Left cardiac atrium (tissue), 4 donors: ENCODE data around the gene ABLIM3. TPM values are rescaled to one million over a fixed set of nuclear protein-coding genes. Genes with fewer than 3 reads are reported as not detected.

Experiments used
- ATAC-seq, 2 donors: fragments of 200-7000 bp; cut with Tn5 transposase; one replicate each; pipeline ENCODE4 v1.9.1; 2020; ENCODE audit warnings: mild to moderate bottlenecking in 2 of 2, moderate library complexity in 2 of 2
- DNase-seq: peaks from one replicate; pipeline ENCODE4 v3.0.0-alpha.2; 2020
- intact Hi-C, 2 donors: fragments of 100-400 bp; cut with DNase I; formaldehyde crosslinking; loops; one replicate each; pipeline versions ENCODE4 v1.14.1 to v1.15.1; 2022 to 2023
- total RNA-seq, 2 donors: library from RNA; stranded (reverse); fragmentation: NEBNext Ultra II Directional; extraction: Animal tissue kit (Norgen Biotek cat#: 25700); gene quantifications; one replicate each; pipeline ENCODE4 v1.2.1, GENCODE V29; 2021
- donor health status: DM: no; HTN: yes; CAD: no.
- donor health status: DM: no; HTN: yes; CAD: no; lungs with severe emphysema.
- donor health status: DM: yes; HTN: yes; CAD: no.
- donor health status: Dilated cardiomyopathy.

Gene ABLIM3
- total RNA-seq, 2 donors from 2014 or later, result 106 to 129 TPM

DNA sequence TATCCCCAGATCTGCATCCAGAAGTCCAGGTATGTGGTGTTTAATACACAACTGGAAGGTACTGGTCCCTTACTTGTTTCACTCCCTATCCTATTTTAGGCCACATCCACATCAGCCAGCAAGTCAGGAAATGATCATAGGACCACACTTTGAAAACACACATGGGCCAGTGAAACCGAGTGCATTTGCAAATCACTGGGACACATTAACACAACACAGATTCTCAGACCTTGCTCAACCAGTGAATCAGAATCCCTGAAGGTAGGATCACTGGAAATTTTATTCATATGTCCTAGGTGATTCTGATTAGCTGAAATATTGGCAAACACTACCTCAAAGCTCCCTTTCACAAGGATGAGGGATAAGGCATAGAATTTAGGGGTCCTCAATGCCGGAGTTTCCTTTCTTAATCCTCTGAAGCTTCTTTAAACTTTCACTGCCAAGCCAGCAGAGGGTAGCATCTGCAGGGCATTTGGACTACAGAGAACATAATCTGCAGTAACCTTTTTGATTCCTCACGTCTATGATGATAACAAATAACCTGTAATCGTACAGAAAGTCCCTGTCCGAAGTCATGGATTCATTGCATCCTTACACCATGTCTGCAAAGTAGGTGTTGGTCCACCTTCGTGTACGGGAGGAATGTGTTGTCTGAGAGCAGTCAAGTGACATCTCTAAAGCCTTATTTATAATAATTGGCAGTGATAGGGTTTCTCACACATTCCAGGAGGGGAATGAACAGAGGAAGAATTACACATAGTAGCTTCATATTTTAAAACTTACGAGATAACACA lies 11.0 kb upstream of the ABLIM3 start:
- DNase-seq (no peak), ATAC-seq (peak in 1 of 2 donors; percentile 54)
- intact Hi-C loops, result no loop called here

DNA sequence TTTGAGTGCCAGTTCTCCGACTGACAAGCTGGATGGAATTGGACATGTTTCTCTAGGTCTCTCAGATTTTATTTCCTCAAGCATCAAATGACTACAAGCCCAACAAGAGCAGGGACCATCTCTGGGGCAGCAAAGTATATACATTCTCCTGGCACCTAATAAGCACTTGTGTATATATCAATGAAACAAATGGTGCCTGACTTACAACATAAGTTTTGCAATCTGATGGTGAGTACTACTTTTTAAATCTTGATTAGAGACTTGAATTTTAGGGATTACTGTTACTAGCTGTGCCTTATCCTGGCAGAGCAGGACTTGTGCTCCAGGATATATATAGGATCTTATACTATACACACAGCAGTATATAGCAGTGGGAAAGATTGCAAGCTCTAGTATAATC lies 8.8 kb upstream of the ABLIM3 start:
- no peak for DNase-seq
- ATAC-seq, result no peak
- intact Hi-C loops, result no loop called here

DNA sequence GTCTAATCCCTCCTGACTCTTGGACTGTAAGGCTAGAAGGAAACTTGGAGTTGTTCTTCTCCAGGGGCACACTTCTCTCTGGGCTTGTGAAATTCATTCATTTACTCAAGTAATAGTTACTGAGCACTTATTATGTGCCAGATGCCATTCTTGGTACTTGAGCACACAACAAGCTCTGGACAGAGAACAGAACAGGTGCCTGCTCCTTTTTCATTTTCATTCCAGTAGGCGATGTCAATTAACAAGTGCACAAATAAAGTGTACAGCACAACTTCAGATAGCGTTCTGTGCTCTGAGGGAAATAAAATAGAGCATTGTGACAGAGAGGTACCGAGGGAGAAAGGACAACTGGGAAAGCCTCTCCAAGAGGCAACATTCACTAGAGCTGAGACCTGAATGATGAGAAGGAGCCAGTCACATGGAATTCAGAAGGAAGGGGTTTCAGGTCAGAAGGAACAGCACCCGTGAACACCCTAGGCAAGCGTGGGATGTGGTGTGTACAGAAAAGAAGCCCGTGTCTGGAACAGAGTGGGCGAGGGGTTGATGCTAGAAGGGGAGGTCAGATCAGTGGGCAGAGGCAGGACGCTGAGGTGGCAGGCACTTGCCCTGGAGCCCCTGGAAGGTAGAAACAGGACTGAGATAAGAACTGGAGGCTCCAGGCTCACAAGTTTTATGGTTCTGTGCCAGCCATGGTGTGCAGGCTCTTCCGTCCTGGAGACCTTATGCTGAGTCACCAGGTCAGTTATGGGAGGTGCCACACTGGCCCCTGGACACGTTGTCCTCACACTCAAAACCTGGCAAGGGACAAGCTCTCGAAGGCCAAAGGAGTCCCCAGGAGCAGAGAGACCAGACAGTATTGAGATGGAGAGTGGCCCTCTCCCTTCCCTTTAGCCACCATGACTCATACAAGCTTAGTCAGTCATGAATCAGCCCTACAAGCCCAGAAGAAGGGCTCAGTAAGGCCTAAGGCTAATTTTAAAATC lies 7.2 kb upstream of the ABLIM3 start:
- ATAC-seq, result peak; percentile 77 to 96
- intact Hi-C loops, result no loop called here

DNA sequence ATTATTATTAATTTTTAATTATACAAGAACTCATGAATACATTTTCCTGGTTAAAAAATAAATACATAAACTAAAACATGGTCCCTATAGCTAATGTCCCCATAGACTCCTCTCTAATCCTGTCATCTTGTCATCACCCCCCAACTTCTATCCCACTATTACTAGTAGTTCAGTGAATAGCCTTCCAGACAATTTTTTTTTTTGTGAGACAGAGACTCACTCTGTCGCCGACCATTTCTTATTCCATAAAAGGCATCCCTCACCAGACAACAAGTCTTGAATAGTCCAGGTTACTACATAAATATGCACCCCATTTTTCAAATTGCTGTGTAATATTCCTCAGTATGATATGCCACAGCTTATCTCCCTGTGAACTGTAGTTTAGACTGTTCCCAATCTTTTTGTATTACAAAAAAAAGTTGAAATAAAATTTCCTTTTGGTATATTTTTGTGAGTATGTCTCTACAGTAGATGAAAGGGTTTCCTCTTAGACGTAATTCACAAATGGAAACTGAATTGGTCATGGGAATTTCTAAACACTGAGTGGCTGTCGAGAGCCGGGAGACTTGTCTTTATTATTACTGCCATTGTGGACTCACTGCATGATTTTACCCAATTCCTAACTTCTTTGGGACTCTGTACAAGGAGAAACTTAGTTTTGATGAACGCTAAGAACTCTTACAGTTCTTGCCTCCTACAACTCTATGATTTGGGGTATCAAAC lies 6.4 kb upstream of the ABLIM3 start:
- ATAC-seq (peak in 1 of 2 donors; percentile 11), DNase-seq (no peak)
- intact Hi-C loops, result no loop called here

More for the DNA sequence above, 7.2 kb upstream of the ABLIM3 start:
- peak; percentile 86 for DNase-seq

DNA sequence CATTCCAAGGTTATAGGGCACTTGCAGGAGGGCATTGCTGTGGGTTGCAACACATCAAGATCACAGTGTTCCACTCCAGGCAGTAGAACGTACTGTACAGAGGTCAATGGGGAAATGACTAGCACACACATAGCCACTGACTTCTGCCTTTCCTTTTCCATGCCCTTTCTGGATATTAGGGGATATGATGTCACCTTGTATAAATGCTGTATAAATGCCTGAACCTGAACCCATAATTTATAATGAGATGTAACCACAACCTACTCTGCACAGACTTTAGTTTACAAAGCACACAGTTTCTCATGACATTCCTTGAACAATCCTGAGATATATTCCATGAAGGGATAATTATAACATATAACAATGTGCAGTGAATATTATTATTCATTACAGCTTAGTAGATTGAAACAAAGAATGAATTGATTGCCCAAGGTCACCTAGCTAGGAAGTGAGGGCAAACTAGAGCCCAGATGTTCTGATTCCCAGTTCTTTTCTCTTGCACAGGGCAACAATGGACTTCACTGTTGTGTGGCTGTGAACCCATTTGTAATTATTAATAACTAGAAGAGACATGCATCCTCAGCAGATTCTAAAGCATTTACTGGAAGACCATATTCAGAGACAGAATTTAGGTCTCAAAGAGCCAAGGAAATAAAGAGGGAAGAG lies 5.6 kb upstream of the ABLIM3 start:
- ATAC-seq (peak; percentile 53 to 58), DNase-seq (no peak)
- intact Hi-C loops, result no loop called here

DNA sequence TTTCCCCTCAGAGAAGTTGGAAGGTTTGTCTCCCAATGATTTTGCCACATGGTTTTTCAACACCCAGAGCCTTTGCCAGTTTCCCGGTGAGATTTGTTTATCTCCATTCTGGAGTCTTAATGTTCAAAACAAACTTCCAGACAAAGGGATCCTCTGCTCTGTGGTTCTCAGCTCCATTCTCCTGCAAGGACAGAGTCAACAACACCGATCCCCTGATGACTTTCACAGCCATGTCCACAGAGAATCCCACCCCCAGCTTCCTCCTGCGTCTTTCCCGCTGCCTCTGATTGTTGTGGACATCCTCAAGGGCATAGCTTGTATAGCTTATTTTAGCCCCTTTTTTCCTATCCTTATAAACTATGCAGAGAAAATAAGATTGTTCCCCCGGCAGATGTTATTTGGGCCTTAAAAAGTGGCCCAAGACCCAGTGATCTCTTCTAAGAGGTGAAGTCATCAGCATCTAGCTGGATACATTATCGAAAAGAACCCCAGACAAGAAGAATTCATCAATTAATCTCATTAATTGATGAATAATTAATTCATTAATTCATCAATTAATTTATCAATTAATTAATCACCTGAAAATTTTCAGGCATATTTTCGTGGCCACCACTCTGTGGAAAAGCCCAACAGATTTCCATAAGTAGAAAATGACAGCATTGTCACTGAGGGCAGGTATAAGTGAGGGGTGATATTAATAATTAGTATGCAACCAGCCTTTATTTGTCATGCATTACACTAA lies 2.9 kb upstream of the ABLIM3 start:
- ATAC-seq (no peak), DNase-seq (no peak)
- intact Hi-C loops, result no loop called here

DNA sequence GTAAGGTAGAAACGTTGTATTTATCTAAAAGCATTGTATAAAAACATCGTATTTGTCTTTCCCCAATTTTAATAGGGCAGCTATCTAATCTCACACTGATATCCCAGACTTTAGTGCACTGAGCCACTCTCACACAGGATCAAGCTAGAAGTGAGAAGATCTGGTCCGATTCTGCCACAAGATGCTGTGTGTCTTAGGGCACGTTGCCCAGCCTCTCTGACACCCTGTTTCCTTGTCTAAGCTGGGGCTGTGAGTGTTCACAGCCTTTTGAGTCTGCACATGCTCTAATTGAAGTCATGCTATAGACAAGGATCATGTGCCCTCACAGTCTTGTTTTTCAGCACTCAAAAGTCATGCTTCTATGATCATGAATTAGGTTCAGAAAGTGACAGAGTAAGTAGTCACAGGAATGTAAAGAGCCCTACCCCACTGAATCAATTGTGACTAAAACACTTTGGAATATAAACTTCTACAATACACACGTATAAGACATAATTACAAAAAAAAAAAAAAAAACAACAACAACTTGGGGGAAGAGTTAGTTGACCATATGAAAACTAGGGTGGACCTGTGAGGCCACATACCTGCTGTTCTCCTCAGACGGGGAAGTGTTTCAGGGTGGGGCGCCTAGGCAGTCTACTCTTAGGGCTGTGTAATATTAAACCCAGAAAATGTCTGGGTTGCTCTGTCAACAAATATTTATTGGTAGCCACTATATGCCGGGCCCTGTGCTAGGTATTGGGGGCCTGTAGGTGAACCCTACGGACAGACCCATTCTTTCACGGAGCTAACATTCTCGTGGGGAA lies 893 bp upstream of the ABLIM3 start:
- DNase-seq (no peak), ATAC-seq (no peak)
- intact Hi-C loops, result loop anchor here (2.0 to 10.0 kb wide), 4 partner anchors 37 to 424 kb away; no protein-coding TSS in a partner anchor

DNA sequence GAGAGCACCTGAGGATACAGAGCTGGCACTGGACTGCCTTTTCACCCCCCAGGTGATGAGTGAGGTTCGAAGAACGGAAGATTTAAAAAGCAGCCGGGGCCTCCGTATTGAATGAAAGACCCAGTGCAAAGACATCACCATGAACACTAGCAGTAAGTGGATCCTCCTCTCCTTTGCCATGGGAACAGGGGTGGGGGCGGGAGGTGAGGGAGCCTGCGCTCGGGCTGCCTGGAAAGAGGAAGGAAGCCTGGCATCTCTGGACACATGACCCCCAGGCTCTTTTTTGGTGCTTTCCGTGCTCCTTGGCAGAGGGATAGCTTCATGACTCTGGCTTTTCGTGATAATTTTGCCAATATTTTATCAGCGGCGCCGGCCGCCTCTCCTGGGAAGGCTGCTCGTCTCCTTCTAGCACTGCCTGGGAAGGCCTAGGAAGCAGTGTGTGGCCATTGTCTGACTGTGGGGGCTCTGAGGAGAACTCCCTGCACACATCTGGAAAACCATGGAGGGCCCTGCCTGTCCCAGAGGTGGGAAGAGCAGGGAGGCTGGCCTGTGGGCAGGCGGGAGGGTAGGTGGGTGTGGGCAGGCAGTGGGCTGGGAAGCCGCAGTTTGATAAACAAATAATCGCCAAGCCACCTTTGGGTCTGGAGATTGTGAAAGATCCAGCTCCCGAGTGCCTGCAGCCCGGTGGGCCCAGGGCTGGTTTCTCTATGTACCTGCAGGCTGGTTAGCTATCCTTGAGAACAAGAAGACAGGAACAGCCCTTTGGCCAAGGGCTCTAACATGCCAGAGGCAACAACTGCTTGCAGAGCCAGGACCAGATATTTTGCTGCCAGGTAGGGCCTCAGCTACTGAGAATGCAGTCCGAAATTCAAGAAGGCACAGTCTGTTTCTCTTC lies 911 bp downstream of the ABLIM3 start:
- intact Hi-C loops, result loop anchor here (2.0 to 10.0 kb wide), 4 partner anchors 35 to 423 kb away; no protein-coding TSS in a partner anchor
- peak; percentile 73 to 83 for ATAC-seq
- DNase-seq, result peak; percentile 73

DNA sequence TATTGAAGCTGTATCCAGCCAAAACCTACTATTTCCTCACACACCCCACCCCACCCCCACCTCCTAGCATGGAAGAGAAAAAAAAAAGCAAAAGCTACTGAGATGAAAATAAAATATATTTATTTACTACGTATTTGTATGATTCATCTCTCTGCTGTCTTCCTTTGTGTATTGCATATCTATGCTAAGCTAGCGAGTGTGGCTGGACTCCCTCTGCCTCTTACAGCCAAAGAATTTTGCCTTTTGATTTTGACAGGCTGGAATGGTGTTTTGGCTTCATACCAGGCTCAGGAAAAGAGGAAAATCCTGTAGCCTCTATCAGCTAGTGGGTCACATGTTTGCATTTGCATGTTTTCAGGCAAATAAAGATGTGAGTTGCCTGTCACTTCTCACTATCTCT lies 2.2 kb downstream of the ABLIM3 start:
- intact Hi-C loops, result loop anchor here (5.0 to 10.0 kb wide), 3 partner anchors 34 to 421 kb away; no protein-coding TSS in a partner anchor
- DNase-seq (peak; percentile 45), ATAC-seq (peak; percentile 39 to 64)

DNA sequence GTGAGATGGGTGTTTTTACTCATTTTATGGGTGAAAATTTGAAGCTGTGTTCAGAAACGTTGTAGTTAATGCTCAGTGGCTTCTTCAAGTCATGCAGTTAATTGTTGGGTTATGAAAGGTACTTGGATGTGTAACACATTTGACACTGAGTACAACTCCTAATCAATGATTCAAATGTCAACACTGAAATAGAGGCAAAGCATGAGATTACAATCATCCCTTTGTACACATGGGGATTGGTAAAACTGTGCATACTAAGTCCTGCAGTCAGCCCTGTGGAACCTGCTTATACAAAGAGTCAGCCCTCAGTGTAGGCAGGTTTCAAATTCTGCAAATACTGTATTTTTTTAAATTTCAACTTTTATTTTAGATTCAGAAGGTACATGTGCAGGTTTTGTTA lies 3.3 kb downstream of the ABLIM3 start:
- intact Hi-C loops, result loop anchor here (5.0 to 10.0 kb wide), 3 partner anchors 33 to 420 kb away; no protein-coding TSS in a partner anchor
- DNase-seq (no peak), ATAC-seq (no peak)

DNA sequence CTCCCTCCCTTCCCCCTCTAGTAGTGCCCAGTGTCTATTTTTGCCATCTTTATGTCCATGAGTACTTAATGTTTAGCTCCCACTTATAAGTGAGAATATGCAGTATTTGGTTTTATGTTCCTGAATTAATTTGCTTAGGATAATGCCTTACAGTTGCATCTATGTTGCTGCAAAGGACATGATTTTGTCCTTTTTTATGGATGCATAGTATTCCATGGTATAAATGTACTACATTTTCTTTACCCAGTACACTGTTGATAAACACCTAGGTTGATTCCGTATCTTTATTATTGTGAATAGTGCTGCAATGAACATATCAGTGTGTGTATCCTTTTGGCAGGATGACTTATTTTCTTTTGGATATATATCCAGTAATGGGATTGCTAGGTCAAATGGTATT lies 3.8 kb downstream of the ABLIM3 start:
- DNase-seq (no peak), ATAC-seq (no peak)
- intact Hi-C loops, result loop anchor here in 1 of 2 donors (10.0 kb wide), 1 partner anchor 420 kb away; no protein-coding TSS in a partner anchor

DNA sequence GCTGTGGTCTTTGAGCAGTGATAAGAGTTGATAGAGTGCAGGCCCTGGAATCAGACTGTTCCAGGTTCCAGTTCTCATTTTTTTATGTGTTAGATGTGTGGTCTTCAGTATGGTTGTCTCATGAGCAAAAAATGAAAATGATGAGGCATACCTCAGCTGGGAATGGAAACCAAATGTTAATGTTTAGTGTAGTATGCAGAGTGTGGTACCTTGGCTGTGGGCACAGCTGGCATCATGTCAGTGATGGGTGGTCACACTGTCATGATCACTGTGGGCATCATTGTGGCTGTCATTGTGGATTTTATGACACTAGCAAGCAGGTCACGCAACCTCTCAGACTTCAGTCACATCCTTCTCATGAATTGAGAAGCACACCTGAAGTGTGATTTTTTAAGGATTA lies 6.4 kb downstream of the ABLIM3 start:
- ATAC-seq, result no peak
- no peak for DNase-seq
- intact Hi-C loops, result loop anchor here in 1 of 2 donors (10.0 kb wide), 1 partner anchor 417 kb away; no protein-coding TSS in a partner anchor

DNA sequence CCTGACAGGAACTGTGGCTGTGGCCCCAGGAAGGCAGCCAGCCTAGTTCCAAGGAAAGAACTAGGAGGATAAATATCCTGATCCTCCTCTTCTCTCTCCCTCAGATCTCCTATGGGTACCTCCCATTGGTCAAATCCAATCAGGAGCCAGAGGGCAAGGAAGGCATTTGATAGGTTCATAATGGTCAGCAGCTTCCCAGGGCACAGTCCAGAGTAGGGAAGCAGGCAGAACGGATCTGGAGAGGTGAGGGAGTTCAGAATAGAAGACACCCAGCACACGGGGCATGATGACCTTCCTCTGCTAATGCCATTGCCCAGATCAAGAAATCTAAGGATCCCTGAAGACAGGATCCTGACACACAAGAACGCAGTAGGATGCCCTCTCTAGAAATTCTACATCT lies 8.6 kb downstream of the ABLIM3 start:
- intact Hi-C loops, result loop anchor here in 1 of 2 donors (10.0 kb wide), 1 partner anchor 415 kb away; no protein-coding TSS in a partner anchor
- peak; percentile 13 to 55 for ATAC-seq
- DNase-seq, result no peak

DNA sequence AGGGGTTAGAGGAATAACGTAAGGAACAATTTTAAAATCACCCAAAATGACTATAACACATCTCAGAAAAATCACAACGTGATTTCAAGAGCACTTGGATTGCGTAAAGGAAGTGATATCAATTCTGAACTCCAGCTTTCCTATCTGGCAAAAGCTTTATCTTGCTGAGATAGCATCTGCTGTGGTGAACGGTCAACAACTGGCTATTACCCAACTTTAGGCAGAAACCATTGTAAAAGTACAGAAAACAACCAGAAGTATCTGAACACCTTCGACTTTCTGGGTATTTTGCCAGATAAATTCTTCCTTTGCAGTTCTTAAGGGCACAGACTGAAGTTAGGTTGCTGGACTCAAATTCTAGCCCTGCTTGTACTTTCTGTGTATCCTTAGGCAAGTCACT lies 9.2 kb downstream of the ABLIM3 start:
- DNase-seq (no peak), ATAC-seq (no peak)
- intact Hi-C loops, result no loop called here

DNA sequence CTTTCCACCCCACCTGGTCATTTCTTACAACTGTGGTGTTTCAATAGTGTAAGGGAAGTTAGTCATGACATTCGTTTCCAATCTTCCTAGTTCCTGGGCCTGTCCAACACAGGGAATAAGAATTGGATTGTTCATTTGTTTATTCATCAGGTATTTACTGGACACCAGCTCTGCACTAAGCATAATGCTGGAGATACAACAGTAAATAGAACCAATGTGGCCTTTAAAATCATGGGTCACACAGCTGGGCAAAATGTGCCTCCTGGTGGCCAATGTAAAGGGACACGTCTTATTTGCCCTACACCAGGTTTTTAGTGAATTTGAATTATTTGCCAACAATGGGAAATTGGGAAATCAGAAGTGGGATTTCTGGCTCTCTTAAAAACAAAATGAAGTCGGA lies 10.4 kb downstream of the ABLIM3 start:
- DNase-seq (no peak), ATAC-seq (no peak)
- intact Hi-C loops, result no loop called here

DNA sequence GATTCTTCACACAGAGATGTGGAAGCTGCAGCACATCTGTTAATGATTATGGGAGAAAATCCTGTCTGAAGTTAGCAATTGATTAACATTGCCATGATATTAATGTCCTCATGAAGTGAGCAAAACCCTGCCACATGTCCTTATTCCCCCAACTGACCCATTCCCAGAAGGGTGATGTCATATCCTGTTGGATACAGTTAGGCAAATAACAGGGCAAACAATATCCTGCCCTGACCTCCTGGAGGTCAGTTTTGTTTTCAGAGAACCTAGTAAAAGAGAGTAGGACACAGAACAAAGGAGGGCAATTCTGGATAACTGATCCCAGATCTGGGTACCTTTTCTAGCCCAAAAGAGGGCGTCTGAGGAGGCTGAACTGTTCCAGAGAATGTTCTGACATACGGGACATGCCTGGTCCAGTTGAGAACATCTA lies 11.0 kb downstream of the ABLIM3 start:
- ATAC-seq (no peak), DNase-seq (no peak)
- intact Hi-C loops, result no loop called here
